Measurements from ENCODE around the gene VPS41.
A peak's percentile ranks its signal among the peaks of the same experiment; 100 is the strongest.

DNA sequence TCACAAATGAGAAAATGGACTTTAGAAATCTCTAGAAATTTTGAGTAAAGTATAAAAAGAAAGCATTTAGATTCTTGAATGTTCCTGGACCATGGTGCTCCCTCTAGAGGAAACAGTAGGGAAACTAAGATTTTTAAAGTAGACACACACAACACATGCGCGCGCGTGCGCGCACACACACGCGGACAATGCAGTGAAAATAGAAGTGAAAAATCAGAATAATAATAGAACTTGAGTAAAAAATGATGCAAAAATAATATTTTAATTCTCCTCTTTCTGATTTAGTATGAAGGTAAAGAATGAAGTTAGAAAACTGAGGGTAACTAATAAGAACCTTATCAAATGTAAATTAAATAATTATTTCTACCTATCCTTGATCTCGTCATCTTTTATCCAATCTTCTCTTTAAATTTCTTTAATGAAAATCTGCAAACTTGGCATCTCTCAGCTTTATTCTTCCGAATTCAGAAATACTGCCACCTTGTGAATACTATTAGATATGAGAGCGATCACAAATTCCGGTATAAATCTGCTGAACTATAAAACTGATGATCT, 160.9 kb downstream of the VPS41 start:
- TF ChIP-seq CTCF (IDR thresholded peaks at IDR 0.05) (peak in 3 of 6 experiments; percentile 16 to 27 (median 26)), POLR2A (IDR thresholded peaks at IDR 0.05) (no peak)
